SK-N-SH (cell line): ENCODE results near the gene SCYL1. TPM values are rescaled to one million over a fixed set of nuclear protein-coding genes. Genes with fewer than 3 reads are reported as not detected.

ENCODE experiments used
- CTCF ChIA-PET: fragments of 300-600, 350-600 bp; formaldehyde crosslinking; extraction: SDS; loops from one replicate; lab custom pipeline; 2021; lab: Yijun Ruan, JAX
- POLR2A ChIA-PET: fragments of 350-600 bp; sonication (Branson Sonifier 250); formaldehyde crosslinking; extraction: SDS; loops from one replicate; lab custom pipeline; 2020; ENCODE audit warnings: antibody characterized with exemption, inconsistent platforms; lab: Yijun Ruan, JAX
- DNase-seq: peaks from one replicate; pipeline ENCODE4 v3.0.0; 2012
- H2AFZ ChIP-seq: fragments of 200-600 bp; sonication (generic); 2 replicates; pipeline ENCODE4 v1.8.1; 2016; ENCODE audit warnings: antibody characterized with exemption, mild to moderate bottlenecking, low read depth
- H3F3A ChIP-seq: fragments of 200-600 bp; sonication (generic); replicated peaks from 2 replicates; pipeline ENCODE3; 2016; ENCODE audit warnings: antibody characterized with exemption, mild to moderate bottlenecking; ENCODE audit not compliant: insufficient read depth
- H3K27ac ChIP-seq, 2 experiments: fragments of 200-500 bp in 1 of 2; fragments of 200-600 bp in 1 of 2; sonication (Bioruptor generic) in 1 of 2; sonication (generic), shearing (Covaris generic) in 1 of 2; 2 replicates each; pipeline versions ENCODE4 v1.5.1 to v1.6.1; 2014 to 2016; ENCODE audit warnings: low read depth in 2 of 2, inconsistent platforms in 1 of 2, low read length in 1 of 2, mild to moderate bottlenecking in 1 of 2, mixed read lengths in 1 of 2
- H3K27me3 ChIP-seq: fragments of 200-600 bp; sonication (generic), shearing (Covaris generic); 2 replicates; pipeline ENCODE4 v1.6.1; 2016; ENCODE audit warnings: mixed run types; ENCODE audit not compliant: insufficient read depth
- H3K36me3 ChIP-seq, 2 experiments: fragments of 200-500 bp in 1 of 2; fragments of 200-600 bp in 1 of 2; sonication (Bioruptor generic) in 1 of 2; sonication (generic) in 1 of 2; replicated peaks in 1 of 2; 2 replicates each; pipeline versions ENCODE3 to v1.5.1; 2014 to 2016; ENCODE audit warnings: low read length in 1 of 2, mild to moderate bottlenecking in 1 of 2; ENCODE audit not compliant: insufficient read depth in 2 of 2, control insufficient read depth in 1 of 2
- H3K4me1 ChIP-seq, 2 experiments: fragments of 200-500 bp in 1 of 2; fragments of 200-600 bp in 1 of 2; sonication (Bioruptor generic) in 1 of 2; sonication (generic), shearing (Covaris generic) in 1 of 2; 2 replicates each; pipeline versions ENCODE4 v1.5.1 to v1.6.1; 2014 to 2016; ENCODE audit warnings: low read depth in 1 of 2, low read length in 1 of 2, mixed run types in 1 of 2; ENCODE audit not compliant: insufficient read depth in 2 of 2, control insufficient read depth in 1 of 2
- H3K4me2 ChIP-seq: fragments of 200-600 bp; sonication (generic), shearing (Covaris generic); 2 replicates; pipeline ENCODE4 v1.6.1; 2017; ENCODE audit warnings: mixed run types
- H3K4me3 ChIP-seq, 2 experiments: fragments of 200-500 bp in 1 of 2; fragments of 200-600 bp in 1 of 2; sonication (Bioruptor generic) in 1 of 2; sonication (generic), shearing (Covaris generic) in 1 of 2; 2 replicates each; pipeline versions ENCODE4 v1.5.1 to v1.8.1; 2014 to 2016; ENCODE audit warnings: low read depth in 2 of 2, inconsistent platforms in 1 of 2, low read length in 1 of 2, mild to moderate bottlenecking in 1 of 2, mixed read lengths in 1 of 2, moderate library complexity in 1 of 2
- H3K79me2 ChIP-seq: fragments of 200-600 bp; sonication (generic); 2 replicates; pipeline ENCODE4 v1.8.1; 2017; ENCODE audit warnings: mild to moderate bottlenecking; ENCODE audit not compliant: insufficient read depth
- H3K9ac ChIP-seq: fragments of 200-600 bp; sonication (generic); 2 replicates; pipeline ENCODE4 v1.6.1; 2017; ENCODE audit warnings: mixed run types
- H3K9me2 ChIP-seq: fragments of 200-600 bp; sonication (generic); 2 replicates; pipeline ENCODE4 v1.6.1; 2017; ENCODE audit warnings: mixed run types
- H3K9me3 ChIP-seq: fragments of 200-600 bp; sonication (generic); 2 replicates; pipeline ENCODE4 v1.6.1; 2017; ENCODE audit warnings: mixed run types, mild to moderate bottlenecking, moderate library complexity
- H4K20me1 ChIP-seq: fragments of 200-600 bp; sonication (generic); 2 replicates; pipeline ENCODE4 v1.6.1; 2017; ENCODE audit warnings: mild to moderate bottlenecking, mixed run types; ENCODE audit not compliant: insufficient read depth
- CHD2 ChIP-seq: fragments of 150-350 bp; IDR thresholded peaks from 2 replicates; pipeline ENCODE4 v1.6.1; 2018; ENCODE audit warnings: low read length; ENCODE audit not compliant: partially characterized antibody
- ELF1 ChIP-seq: IDR thresholded peaks from 2 replicates; pipeline ENCODE4 v1.4.0; 2012
- EP300 ChIP-seq, 2 experiments: IDR thresholded peaks; 2 replicates each; pipeline versions ENCODE4 v1.4.0 to v1.6.1; 2012; ENCODE audit warnings: borderline replicate concordance in 1 of 2, low read depth in 1 of 2, low read length in 1 of 2
- EZH2phosphoT487 ChIP-seq: fragments of 200-600 bp; sonication (generic); IDR thresholded peaks from 2 replicates; pipeline ENCODE4 v1.6.1; 2017; ENCODE audit warnings: low read depth, mixed run types, mild to moderate bottlenecking, antibody characterized with exemption, moderate library complexity, borderline replicate concordance
- FOSL2 ChIP-seq: IDR thresholded peaks from 2 replicates; pipeline ENCODE4 v1.4.0; 2012; ENCODE audit warnings: low read depth, mild to moderate bottlenecking, moderate library complexity, borderline replicate concordance
- FOXM1 ChIP-seq: IDR thresholded peaks from 2 replicates; pipeline ENCODE4 v1.4.0; 2012; ENCODE audit warnings: low read depth, mild to moderate bottlenecking
- GABPA ChIP-seq: IDR thresholded peaks from 2 replicates; pipeline ENCODE4 v1.4.0; 2012; ENCODE audit warnings: low read depth, mild to moderate bottlenecking
- JUND ChIP-seq: IDR thresholded peaks from 2 replicates; pipeline ENCODE4 v1.4.0; 2012
- NFIC ChIP-seq: IDR thresholded peaks from 2 replicates; pipeline ENCODE4 v1.4.0; 2012; ENCODE audit warnings: borderline replicate concordance
- POLR2AphosphoS5 ChIP-seq: IDR thresholded peaks from 2 replicates; pipeline ENCODE4 v1.6.1; 2012; ENCODE audit warnings: low read depth, low read length
- RAD21 ChIP-seq: IDR thresholded peaks from 2 replicates; pipeline ENCODE4 v1.6.1; 2012; ENCODE audit warnings: mild to moderate bottlenecking, low read length
- RFX5 ChIP-seq: IDR thresholded peaks from 2 replicates; pipeline ENCODE4 v1.6.1; 2012; ENCODE audit warnings: mild to moderate bottlenecking, improper control_type of control experiment, low read length
- SIN3A ChIP-seq: IDR thresholded peaks from 2 replicates; pipeline ENCODE4 v1.6.1; 2012; ENCODE audit warnings: low read depth, mild to moderate bottlenecking, low read length, moderate library complexity, borderline replicate concordance
- SMC3 ChIP-seq: IDR thresholded peaks from 2 replicates; pipeline ENCODE4 v1.6.1; 2012; ENCODE audit warnings: low read depth, low read length, improper control_type of control experiment
- TEAD4 ChIP-seq: IDR thresholded peaks from 2 replicates; pipeline ENCODE4 v1.4.0; 2012; ENCODE audit warnings: mild to moderate bottlenecking, borderline replicate concordance; ENCODE audit not compliant: insufficient read depth
- YY1 ChIP-seq: IDR thresholded peaks from 2 replicates; pipeline ENCODE4 v1.4.0; 2012; ENCODE audit warnings: low read depth, mild to moderate bottlenecking
- WGBS: methylation state at CpG from one replicate; pipeline ENCODE4 v1.1.6; 2017; ENCODE audit warnings: low lambda C conversion rate; 5-methylcytosine and 5-hydroxymethylcytosine counted together
- polyA plus RNA-seq, 3 experiments: library from polyadenylated mRNA; depleted of rRNA; stranded (reverse); fragments of >200 nt; gene quantifications; 2 replicates each; pipeline ENCODE4 v1.2.3, GENCODE V29; 2012
- TF ChIP-seq, protein P1 (sequence below): IDR thresholded peaks from 2 replicates; pipeline ENCODE4 v1.4.0; 2012; ENCODE audit warnings: low read depth, borderline replicate concordance
- TF ChIP-seq, protein P2 (sequence below): IDR thresholded peaks from 2 replicates; pipeline ENCODE4; 2012

SCYL1 gene
- polyA plus RNA-seq, 1 of the 3 experiments (the other 2 are of a cell fraction): 79.9 TPM

DNA sequence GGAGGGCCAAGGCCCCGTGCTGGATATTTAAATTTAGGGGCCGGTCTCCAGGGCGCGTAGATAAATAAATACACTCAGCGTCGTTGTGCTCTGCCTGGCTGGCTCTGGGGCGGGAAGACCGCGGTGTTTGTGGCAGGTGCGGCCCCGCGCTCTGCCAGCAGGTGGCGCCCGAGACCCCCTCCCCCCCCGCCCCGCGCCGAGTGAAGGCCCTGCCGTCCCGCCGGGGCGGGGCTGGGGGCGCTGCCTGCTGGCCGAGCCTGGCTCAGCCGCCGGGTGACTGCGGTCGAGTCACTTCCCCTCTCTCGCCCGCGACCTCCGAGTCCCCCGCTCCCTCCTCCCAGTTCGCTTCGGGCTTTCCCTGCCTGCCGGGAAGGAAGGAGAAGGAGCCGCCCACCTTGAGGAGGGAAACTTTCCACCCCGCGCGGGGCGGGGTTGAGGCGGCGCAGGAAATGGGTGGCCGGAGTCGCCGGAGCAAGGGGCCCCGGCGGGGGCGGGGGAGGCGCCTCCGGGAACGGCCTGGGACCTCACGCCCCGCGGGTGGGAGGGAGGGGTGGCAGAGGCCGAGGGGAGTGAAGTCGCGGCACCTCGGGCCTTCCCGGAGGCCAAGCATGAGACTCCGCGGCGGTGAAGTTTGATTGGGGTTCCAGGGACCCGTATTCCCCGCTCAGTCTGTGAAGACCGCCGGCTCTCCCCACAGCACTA is 49.4 kb downstream of the SCYL1 start (continued):
- TF ChIP-seq FOSL2 (no peak), FOXM1 (no peak), YY1 (no peak)

DNA sequence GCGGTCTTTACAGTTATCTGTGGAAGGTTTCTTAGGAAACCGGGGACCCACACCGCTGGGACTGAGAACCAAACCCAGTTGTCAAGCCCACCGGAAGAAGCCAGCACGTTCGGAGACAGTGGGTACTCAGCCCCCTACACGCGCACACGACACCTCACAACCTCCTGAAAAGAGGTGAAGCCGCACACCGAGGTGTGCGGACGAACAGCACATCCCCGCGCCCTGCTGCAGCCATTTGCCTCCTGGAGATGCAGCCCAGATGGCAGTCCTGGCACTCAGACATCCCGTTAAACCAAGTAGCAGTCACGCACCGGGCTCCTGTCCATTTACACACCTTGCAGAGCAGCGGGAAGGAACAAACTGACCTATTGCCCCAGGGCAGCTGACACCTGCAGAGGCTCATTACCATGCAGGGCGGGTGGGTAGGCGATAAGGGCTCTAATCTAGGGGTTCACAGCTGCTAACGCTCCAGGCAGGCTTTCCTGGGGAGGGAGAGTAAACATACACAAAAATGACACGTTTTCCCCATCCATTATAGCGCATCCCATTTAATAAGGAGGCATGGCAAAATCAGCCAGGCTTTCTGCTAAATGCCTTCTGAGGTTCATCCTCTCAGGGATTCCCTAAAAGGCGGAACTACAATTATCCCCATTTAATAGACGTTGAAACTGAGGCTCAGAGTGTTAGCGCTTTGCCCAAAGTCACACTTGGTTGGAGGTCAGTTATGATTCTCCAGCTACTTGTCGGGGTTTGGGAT is 50.1 kb downstream of the SCYL1 start:
- H3K9me2 ChIP-seq: no peaks in the 10 kb centered on the region
- peak overlapping the region; percentile 56 to 81 for H3K27ac ChIP-seq
- no peaks in the 10 kb centered on the region for H3K9me3 ChIP-seq
- peaks cover 25% of the 10 kb centered on the region for H4K20me1 ChIP-seq
- H3K9ac ChIP-seq: no peak overlapping the region
- 83% methylated on average over 24 of the region's 28 CpGs for WGBS
- ChIA-PET CTCF (interaction anchor here (1.3 to 13.6 kb wide), 4 partner anchors 13 to 34 kb away, joined by 3 to 295 read pairs (median 110); partner anchors contain the start of gene KCNK7), POLR2A (interaction anchor here (0.7 to 1.3 kb wide), 2 partner anchors 63 to 152 kb away, joined by 4 read pairs; partner anchors contain the start of genes NEAT1 and SIPA1)
- no peak overlapping the region for H2AFZ ChIP-seq
- peak overlapping the region; percentile 83; the same call in 1 of the 2 replicates for H3K4me2 ChIP-seq
- H3K4me1 ChIP-seq: peaks cover 44 to 53% of the 10 kb centered on the region in 2 experiments; a peak in 3 of 4 replicates
- peaks cover 63% of the 10 kb centered on the region for H3K79me2 ChIP-seq
- no peak for TF ChIP-seq JUND
- TF ChIP-seq RFX5: no peak
- no peak for TF ChIP-seq RAD21
- TF ChIP-seq NFIC: no peak
- no peak for TF ChIP-seq CHD2
- TF ChIP-seq SIN3A: no peak
- no peak for TF ChIP-seq EP300 (IDR thresholded peaks at IDR 0.05; ENCODE audit: borderline replicate concordance in 1 of 2, low read depth in 1 of 2, low read length in 1 of 2)
- TF ChIP-seq POLR2AphosphoS5: no peak; the same call in 1 of the 2 replicates
- no peak for TF ChIP-seq FOXM1
- no peak for TF ChIP-seq TEAD4
- no peak for TF ChIP-seq ELF1
- TF ChIP-seq, protein P1, sequence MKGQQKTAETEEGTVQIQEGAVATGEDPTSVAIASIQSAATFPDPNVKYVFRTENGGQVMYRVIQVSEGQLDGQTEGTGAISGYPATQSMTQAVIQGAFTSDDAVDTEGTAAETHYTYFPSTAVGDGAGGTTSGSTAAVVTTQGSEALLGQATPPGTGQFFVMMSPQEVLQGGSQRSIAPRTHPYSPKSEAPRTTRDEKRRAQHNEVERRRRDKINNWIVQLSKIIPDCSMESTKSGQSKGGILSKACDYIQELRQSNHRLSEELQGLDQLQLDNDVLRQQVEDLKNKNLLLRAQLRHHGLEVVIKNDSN: no peak
- TF ChIP-seq, protein P2, sequence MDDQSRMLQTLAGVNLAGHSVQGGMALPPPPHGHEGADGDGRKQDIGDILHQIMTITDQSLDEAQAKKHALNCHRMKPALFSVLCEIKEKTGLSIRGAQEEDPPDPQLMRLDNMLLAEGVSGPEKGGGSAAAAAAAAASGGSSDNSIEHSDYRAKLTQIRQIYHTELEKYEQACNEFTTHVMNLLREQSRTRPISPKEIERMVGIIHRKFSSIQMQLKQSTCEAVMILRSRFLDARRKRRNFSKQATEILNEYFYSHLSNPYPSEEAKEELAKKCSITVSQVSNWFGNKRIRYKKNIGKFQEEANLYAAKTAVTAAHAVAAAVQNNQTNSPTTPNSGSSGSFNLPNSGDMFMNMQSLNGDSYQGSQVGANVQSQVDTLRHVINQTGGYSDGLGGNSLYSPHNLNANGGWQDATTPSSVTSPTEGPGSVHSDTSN: no peak
- TF ChIP-seq FOSL2: no peak
- no peak for TF ChIP-seq EZH2phosphoT487
- TF ChIP-seq GABPA: no peak
- TF ChIP-seq SMC3: no peak
- H3F3A ChIP-seq: peaks cover 38% of the 10 kb centered on the region
- peak overlapping the region; percentile 35; a peak in 3 of 4 replicates for H3K4me3 ChIP-seq
- H3K36me3 ChIP-seq: peaks cover 19 to 20% of the 10 kb centered on the region in 2 experiments
- no peaks in the 10 kb centered on the region for H3K27me3 ChIP-seq
- DNase-seq: no peak
